MCF 10A (cell line): ENCODE data around the gene CALR3. TPM values are rescaled to one million over a fixed set of nuclear protein-coding genes. Genes with fewer than 3 reads are reported as not detected.

Source experiments
- BruUV-seq: library from RNA; stranded (reverse); fragments of 400-500 nt; replicated peaks from 2 replicates; lab custom pipeline; 2021; lab: Mats Ljungman, UMichigan
- CTCF ChIA-PET: fragments of 300-600 bp; sonication (Branson Sonifier 250); formaldehyde crosslinking; extraction: SDS; loops from one replicate; lab custom pipeline; 2021; ENCODE audit warnings: antibody characterized with exemption, inconsistent platforms; lab: Yijun Ruan, JAX
- POLR2A ChIA-PET: fragments of 300-600, 350-650 bp; sonication (Branson Sonifier 250); formaldehyde crosslinking; extraction: SDS; loops from one replicate; lab custom pipeline; 2020; ENCODE audit warnings: antibody characterized with exemption, inconsistent platforms; lab: Yijun Ruan, JAX
- DNase-seq: peaks from one replicate; pipeline ENCODE4 v3.0.0-alpha.2; 2018; ENCODE audit not compliant: unreplicated experiment
- H3K27ac Mint-ChIP-seq: one replicate; pipeline ENCODE4 v1.8.0; 2022; ENCODE audit warnings: mild to moderate bottlenecking, low read depth, mixed read lengths; ENCODE audit not compliant: unreplicated experiment
- H3K27me3 Mint-ChIP-seq: one replicate; pipeline ENCODE4 v1.8.0; 2022; ENCODE audit warnings: mixed read lengths; ENCODE audit not compliant: insufficient read depth, unreplicated experiment
- H3K36me3 Mint-ChIP-seq: one replicate; pipeline ENCODE4 v1.8.0; 2022; ENCODE audit warnings: mild to moderate bottlenecking, moderate library complexity, mixed read lengths; ENCODE audit not compliant: insufficient read depth, unreplicated experiment
- H3K4me1 Mint-ChIP-seq: one replicate; pipeline ENCODE4 v1.8.0; 2022; ENCODE audit warnings: mixed read lengths; ENCODE audit not compliant: insufficient read depth, unreplicated experiment
- H3K4me3 Mint-ChIP-seq: one replicate; pipeline ENCODE4 v1.8.0; 2022; ENCODE audit warnings: mild to moderate bottlenecking, moderate library complexity, mixed read lengths; ENCODE audit not compliant: unreplicated experiment
- H3K9me3 Mint-ChIP-seq: one replicate; pipeline ENCODE4 v1.8.0; 2022; ENCODE audit warnings: mixed read lengths; ENCODE audit not compliant: unreplicated experiment
- intact Hi-C: fragments of 100-400 bp; cut with micrococcal nuclease; formaldehyde crosslinking; loops from 2 replicates; pipeline ENCODE4 v1.14.1; 2022
- total RNA-seq: library from RNA; stranded (reverse); gene quantifications from 2 replicates; pipeline ENCODE4 v1.2.3, GENCODE V29; 2022
- TF ChIP-seq, protein P1 (sequence below): fragments of 200-600 bp; IDR thresholded peaks from one replicate; pipeline ENCODE4 v1.8.0; 2022; ENCODE audit warnings: antibody characterized with exemption, mild to moderate bottlenecking; ENCODE audit not compliant: unreplicated experiment

CALR3 gene
- total RNA-seq, 1 experiment from 2014 or later, result not detected

DNA sequence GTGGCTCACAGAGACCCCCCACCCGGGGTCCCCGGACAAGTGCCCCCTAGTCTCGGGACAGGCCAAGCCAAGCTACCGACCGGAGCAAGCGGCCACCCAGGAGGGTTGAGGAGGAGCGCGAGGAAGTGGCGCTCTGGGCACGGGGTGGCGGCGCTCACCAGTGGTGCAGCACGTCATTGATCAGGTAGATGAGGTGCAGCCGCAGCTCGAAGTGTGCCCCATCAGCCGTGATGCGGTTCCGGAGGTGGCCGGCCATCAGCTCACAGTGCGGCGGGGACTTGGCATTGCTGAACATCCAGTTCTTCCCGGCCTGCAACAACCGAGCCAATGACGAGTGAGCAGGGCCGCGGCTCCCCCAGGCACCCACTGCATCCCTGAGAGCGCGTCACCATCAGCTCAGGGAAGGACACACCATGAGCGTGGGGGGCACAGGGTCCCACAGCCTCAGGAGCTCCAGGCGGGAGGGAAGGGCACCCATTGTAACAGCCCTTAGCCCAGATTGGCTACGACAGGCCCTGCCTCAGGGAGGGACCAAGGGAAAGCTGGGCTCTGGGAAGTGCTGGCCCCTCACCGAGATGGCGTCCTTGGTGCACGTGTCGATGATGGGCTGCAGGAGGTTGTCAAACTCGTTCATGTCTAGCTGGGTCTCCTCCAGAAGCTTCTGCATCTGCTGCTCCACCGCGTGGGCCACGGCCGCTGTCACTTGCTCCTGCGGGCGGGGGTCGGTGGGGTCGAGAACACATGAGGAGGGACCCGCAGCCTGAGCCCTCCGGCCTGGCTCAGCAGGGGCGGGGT lies 36.7 kb upstream of the CALR3 start:
- H3K9me3 Mint-ChIP-seq, result no peaks in the 10 kb centered on the region
- H3K27me3 Mint-ChIP-seq, result no peaks in the 10 kb centered on the region
- H3K4me3 Mint-ChIP-seq, result no peak overlapping the region
- POLR2A ChIA-PET, result interaction anchor here (0.8 to 1.7 kb wide), 2 partner anchors 9 kb away, joined by 3 to 5 read pairs; partner anchors contain the start of gene CHERP
- H3K36me3 Mint-ChIP-seq, result peaks cover 88% of the 10 kb centered on the region
- TF ChIP-seq, protein P1, sequence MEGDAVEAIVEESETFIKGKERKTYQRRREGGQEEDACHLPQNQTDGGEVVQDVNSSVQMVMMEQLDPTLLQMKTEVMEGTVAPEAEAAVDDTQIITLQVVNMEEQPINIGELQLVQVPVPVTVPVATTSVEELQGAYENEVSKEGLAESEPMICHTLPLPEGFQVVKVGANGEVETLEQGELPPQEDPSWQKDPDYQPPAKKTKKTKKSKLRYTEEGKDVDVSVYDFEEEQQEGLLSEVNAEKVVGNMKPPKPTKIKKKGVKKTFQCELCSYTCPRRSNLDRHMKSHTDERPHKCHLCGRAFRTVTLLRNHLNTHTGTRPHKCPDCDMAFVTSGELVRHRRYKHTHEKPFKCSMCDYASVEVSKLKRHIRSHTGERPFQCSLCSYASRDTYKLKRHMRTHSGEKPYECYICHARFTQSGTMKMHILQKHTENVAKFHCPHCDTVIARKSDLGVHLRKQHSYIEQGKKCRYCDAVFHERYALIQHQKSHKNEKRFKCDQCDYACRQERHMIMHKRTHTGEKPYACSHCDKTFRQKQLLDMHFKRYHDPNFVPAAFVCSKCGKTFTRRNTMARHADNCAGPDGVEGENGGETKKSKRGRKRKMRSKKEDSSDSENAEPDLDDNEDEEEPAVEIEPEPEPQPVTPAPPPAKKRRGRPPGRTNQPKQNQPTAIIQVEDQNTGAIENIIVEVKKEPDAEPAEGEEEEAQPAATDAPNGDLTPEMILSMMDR, result no peak
- CTCF ChIA-PET, result no interaction called here
- intact Hi-C loops, result no loop called here
- no TSS peak for BruUV-seq
- no peak for DNase-seq
- H3K4me1 Mint-ChIP-seq, result no peaks in the 10 kb centered on the region
- H3K27ac Mint-ChIP-seq, result no peak overlapping the region

DNA sequence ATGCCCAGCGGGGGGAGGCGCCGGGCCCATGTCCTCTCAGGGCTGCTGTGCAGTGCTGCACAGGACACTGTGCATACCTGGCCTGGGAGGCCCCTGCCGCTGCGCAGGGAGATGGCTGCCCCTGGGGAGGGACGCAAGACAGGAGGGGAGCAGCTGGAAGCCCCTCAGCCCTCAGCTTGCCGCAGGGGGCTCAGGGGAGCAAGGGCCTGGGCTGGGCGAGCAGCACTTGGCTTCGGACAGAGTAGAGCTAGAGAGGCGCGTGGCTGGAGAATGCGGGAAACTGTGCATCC lies 35.4 kb upstream of the CALR3 start:
- BruUV-seq, result no TSS peak
- intact Hi-C loops, result no loop called here
- no peak for DNase-seq
- Mint-ChIP-seq H3K27ac (no peak overlapping the region), H3K9me3 (no peaks in the 10 kb centered on the region), H3K4me3 (no peak overlapping the region), H3K27me3 (no peaks in the 10 kb centered on the region), H3K4me1 (no peaks in the 10 kb centered on the region), H3K36me3 (peaks cover 88% of the 10 kb centered on the region)
- TF ChIP-seq, protein P1, result no peak
- ChIA-PET POLR2A (interaction anchor here (1.7 kb wide), 1 partner anchor 10 kb away, joined by 5 read pairs; the partner anchor contains the start of gene CHERP), CTCF (no interaction called here)

DNA sequence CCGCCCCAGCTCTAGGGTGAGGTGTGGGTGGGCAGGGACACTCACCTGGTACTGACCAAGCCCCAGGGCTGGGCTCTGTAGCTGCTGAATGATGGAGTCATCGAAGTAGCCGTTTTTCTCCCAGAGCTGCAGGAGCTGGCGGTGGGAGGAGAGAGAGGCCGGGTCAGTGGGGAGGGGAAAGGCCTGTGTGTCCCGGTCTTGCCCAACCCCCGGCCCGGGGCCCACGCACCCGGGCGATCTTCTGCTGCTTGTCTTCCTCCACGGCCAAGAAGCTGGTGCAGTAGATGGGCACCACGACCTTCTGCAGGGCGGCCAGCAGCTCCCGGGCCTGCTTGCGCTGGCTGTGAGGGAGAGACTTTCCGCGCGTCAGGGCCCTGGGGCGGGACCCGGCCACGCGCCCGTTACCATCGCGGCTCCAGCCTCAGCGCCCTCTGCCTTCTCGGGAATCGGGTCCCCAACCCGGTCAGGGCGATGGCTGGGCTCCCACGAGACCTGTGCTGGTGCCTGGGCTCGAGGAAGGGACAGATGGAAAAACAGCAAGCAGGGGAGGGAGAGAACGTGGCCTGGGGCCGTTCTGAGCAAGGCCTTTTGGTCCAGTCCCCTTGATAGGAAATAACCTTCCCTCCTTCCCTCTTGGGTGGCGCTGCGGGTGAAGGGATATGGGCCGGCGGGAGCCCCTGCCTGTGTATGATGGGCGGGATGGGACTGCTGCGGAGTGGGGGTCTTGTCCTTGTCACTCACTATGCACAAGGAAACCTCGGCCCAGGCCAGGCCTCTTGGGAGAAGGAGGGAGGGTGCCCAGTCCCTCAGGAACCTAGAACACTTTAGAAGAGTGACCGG lies 34.8 kb upstream of the CALR3 start:
- Mint-ChIP-seq H3K27me3 (no peaks in the 10 kb centered on the region), H3K4me3 (no peak overlapping the region), H3K27ac (no peak overlapping the region), H3K36me3 (peaks cover 82% of the 10 kb centered on the region), H3K4me1 (no peaks in the 10 kb centered on the region), H3K9me3 (no peaks in the 10 kb centered on the region)
- TF ChIP-seq, protein P1, result no peak
- CTCF ChIA-PET, result no interaction called here
- no peak for DNase-seq
- POLR2A ChIA-PET, result no interaction called here
- intact Hi-C loops, result no loop called here
- no TSS peak for BruUV-seq

DNA sequence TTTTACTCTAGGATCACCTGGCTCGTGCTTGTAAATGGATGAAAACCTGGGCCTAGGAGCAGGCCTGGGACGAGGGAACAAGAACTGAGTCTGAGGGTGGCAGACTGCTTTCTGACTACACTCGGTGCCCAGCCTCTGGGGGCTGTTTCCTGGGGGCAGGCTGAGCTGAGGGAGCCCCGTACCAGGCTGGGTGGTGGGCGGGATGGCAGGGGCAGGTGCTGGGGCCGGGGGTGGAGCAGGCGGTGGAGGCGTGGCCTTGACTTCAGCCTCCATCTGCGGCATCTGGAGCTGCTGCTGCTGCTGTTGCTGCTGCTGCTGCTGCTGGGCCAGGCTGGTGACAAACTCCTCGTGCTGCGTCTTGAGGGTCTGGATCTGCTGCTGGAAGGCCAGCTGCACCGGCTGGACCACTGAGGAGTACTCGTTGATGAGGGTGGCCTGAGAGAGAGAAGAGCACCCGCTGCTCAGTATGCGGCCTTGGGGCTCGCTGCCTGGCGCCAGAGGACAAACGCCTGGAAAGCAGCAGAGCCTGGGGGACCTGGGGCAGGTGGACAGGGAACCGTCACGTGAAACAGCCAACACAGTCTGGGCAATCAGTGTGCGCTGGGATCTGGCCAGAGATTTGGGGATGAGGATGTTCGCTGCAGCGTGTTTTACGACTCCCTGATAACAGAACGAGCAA lies 33.6 kb upstream of the CALR3 start:
- Mint-ChIP-seq H3K4me1 (no peaks in the 10 kb centered on the region), H3K27ac (no peak overlapping the region), H3K27me3 (no peaks in the 10 kb centered on the region), H3K36me3 (peaks cover 77% of the 10 kb centered on the region), H3K4me3 (no peak overlapping the region), H3K9me3 (no peaks in the 10 kb centered on the region)
- DNase-seq, result no peak
- no TSS peak for BruUV-seq
- TF ChIP-seq, protein P1, result no peak
- ChIA-PET CTCF (no interaction called here), POLR2A (interaction anchor here (1.2 kb wide), 1 partner anchor 12 kb away, joined by 4 read pairs; the partner anchor contains the start of gene CHERP)
- intact Hi-C loops, result no loop called here
